Gastrocnemius medialis (tissue), 4 donors: ENCODE results near the gene EPB41L1. TPM values are rescaled to one million over a fixed set of nuclear protein-coding genes. Genes with fewer than 3 reads are reported as not detected.
"Not testable (repeated sequence)": the region's sequence is repeated elsewhere in the genome, so short reads cannot be mapped to it uniquely, and the experiment has no call there.

ENCODE experiments used
- ATAC-seq, 2 donors: fragments of 150-250 bp; one replicate each; pipeline ENCODE4 v1.9.1; 2016
- DNase-seq, 2 donors: peaks; one replicate each; pipeline ENCODE4 v3.0.0-alpha.2; 2019
- H3K27ac ChIP-seq, 4 donors: fragments of 200-600 bp; sonication (generic); 1 replicate in 1 of 4; 2 replicates in 3 of 4; pipeline ENCODE4 v1.5.1; 2016 to 2018; ENCODE audit warnings: mild to moderate bottlenecking in 2 of 4, moderate library complexity in 1 of 4
- H3K27me3 ChIP-seq, 3 donors: fragments of 200-600 bp; sonication (generic) in 2 of 3; 1 replicate in 1 of 3; 2 replicates in 2 of 3; pipeline versions ENCODE4 v1.5.1 to v1.6.0; 2016 to 2019; ENCODE audit warnings: mild to moderate bottlenecking in 1 of 3, moderate library complexity in 1 of 3
- H3K36me3 ChIP-seq, 2 donors: fragments of 200-600 bp; sonication (generic) in 1 of 2; one replicate each; pipeline ENCODE4 v1.5.1; 2017 to 2018
- H3K4me1 ChIP-seq, 2 donors: fragments of 200-600 bp; sonication (generic) in 1 of 2; one replicate each; pipeline ENCODE4 v1.5.1; 2016 to 2017; ENCODE audit warnings: mild to moderate bottlenecking in 2 of 2
- H3K4me3 ChIP-seq, 4 donors: fragments of 200-600 bp; sonication (generic) in 3 of 4; 1 replicate in 1 of 4; 2 replicates in 3 of 4; pipeline ENCODE4 v1.5.1; 2016 to 2019; ENCODE audit warnings: mild to moderate bottlenecking in 2 of 4
- H3K9me3 ChIP-seq, 3 donors: fragments of 200-600 bp; sonication (generic) in 2 of 3; 1 replicate in 1 of 3; 2 replicates in 2 of 3; pipeline ENCODE4 v1.5.1; 2016 to 2019
- POLR2A ChIP-seq, 2 donors: fragments of 450-650 bp; IDR thresholded peaks; one replicate each; pipeline ENCODE4 v1.6.1; 2017; ENCODE audit warnings: antibody characterized with exemption in 2 of 2, mild to moderate bottlenecking in 2 of 2, moderate library complexity in 2 of 2
- in situ Hi-C, 4 donors: fragments of 200-750 bp; cut with MboI; loops; one replicate each; pipeline versions ENCODE4 v1.15.0 to v1.8.0; 2017; ENCODE audit warnings: low sequenced_read_pairs in 4 of 4
- intact Hi-C: fragments of 100-400 bp; cut with DNase I; formaldehyde crosslinking; loops from one replicate; pipeline ENCODE4 v1.15.1; 2023; ENCODE audit warnings: low total_unique reads
- total RNA-seq, 4 donors: library from RNA; depleted of rRNA; stranded (reverse); fragments of >200 nt; gene quantifications; one replicate each; pipeline versions ENCODE4 v1.1.0 to v1.2.3, GENCODE V29; 2016
- TF ChIP-seq, protein P1 (sequence below), 5 experiments: fragments of 450-650 bp in 3 of 5; fragments of 200-600 bp in 2 of 5; sonication (generic) in 2 of 5; IDR thresholded peaks in 4 of 5; conservative IDR thresholded peaks in 1 of 5; 1 replicate in 4 of 5; 2 replicates in 1 of 5; pipeline ENCODE4 v1.5.1; 2016 to 2019; ENCODE audit warnings: antibody characterized with exemption in 5 of 5, mild to moderate bottlenecking in 3 of 5, moderate library complexity in 3 of 5

Gene EPB41L1
- total RNA-seq, 4 donors from 2014 or later: 2.3 to 11.4 (median 7.4) TPM

GRCh38 chr20:36133821-36134220 lies 20.7 kb upstream of the EPB41L1 start:
- in situ Hi-C loops (loop anchor here in 1 of 4 donors (5.0 kb wide), 1 partner anchor 137 kb away; no protein-coding TSS in a partner anchor), intact Hi-C loops (no loop called here)
- TF ChIP-seq, protein P1, sequence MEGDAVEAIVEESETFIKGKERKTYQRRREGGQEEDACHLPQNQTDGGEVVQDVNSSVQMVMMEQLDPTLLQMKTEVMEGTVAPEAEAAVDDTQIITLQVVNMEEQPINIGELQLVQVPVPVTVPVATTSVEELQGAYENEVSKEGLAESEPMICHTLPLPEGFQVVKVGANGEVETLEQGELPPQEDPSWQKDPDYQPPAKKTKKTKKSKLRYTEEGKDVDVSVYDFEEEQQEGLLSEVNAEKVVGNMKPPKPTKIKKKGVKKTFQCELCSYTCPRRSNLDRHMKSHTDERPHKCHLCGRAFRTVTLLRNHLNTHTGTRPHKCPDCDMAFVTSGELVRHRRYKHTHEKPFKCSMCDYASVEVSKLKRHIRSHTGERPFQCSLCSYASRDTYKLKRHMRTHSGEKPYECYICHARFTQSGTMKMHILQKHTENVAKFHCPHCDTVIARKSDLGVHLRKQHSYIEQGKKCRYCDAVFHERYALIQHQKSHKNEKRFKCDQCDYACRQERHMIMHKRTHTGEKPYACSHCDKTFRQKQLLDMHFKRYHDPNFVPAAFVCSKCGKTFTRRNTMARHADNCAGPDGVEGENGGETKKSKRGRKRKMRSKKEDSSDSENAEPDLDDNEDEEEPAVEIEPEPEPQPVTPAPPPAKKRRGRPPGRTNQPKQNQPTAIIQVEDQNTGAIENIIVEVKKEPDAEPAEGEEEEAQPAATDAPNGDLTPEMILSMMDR (IDR thresholded peaks at IDR 0.05 in 4 of 5, conservative IDR thresholded peaks at IDR 0.05 in 1 of 5): no peak
- TF ChIP-seq POLR2A (IDR thresholded peaks at IDR 0.05): no peak
- ATAC-seq (no peak), DNase-seq (no peak)
- no peaks in the 10 kb centered on the region for H3K4me1 ChIP-seq
- H3K4me3 ChIP-seq: no peak overlapping the region
- no peaks in the 10 kb centered on the region for H3K27me3 ChIP-seq
- no peak overlapping the region for H3K27ac ChIP-seq
- no peaks in the 10 kb centered on the region for H3K9me3 ChIP-seq
- no peaks in the 10 kb centered on the region for H3K36me3 ChIP-seq

DNA sequence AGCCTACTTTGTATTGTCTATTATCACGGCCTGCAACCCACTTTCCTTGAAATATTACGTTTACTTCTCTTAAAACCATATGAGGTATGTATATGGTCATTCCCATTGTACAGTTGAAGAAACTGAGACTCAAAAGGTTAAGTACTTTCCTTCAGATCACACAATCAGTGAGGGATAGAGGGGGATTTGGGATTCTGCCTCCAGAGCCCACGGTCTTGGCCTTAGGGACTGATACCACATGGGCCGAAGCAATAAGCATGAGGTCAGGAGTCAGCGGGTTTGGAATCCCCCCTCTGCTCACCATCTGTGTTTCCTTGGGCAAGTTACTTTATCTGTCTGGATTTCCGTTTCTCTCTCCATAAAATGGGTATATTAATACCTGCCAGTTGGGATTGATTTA lies 19.4 kb upstream of the EPB41L1 start:
- in situ Hi-C loops (loop anchor here in 2 of 4 donors (5.0 kb wide), 1 partner anchor 143 kb away; no protein-coding TSS in a partner anchor), intact Hi-C loops (no loop called here)

DNA sequence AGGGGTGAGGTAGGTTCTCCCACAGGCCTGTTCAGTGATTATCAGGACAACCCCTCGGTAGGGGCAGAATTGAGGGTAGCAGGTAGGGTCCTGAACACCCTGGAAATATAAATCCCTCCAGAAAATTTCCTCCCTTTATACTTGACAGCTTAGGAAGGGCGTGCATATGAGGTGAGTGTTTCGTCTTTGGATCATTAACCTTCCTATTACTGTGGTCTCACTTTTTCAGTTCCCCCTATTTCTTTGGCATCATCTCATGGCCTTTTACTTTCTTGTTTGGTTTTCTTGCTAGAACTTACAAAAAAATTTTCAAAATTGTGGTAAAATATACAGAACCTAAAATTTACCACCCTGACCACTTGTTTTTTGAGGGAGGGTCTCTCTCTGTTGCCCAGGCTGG lies 18.7 kb upstream of the EPB41L1 start:
- in situ Hi-C loops (loop anchor here in 2 of 4 donors (5.0 kb wide), 1 partner anchor 144 kb away; no protein-coding TSS in a partner anchor), intact Hi-C loops (no loop called here)
- ATAC-seq: no peak
- Histone ChIP-seq H3K4me1 (no peaks in the 10 kb centered on the region), H3K27me3 (no peaks in the 10 kb centered on the region), H3K4me3 (no peak overlapping the region), H3K9me3 (no peaks in the 10 kb centered on the region), H3K27ac (no peak overlapping the region), H3K36me3 (no peaks in the 10 kb centered on the region)
- DNase-seq: no peak
- no peak for TF ChIP-seq POLR2A (IDR thresholded peaks at IDR 0.05)
- TF ChIP-seq, protein P1 (IDR thresholded peaks at IDR 0.05 in 4 of 5, conservative IDR thresholded peaks at IDR 0.05 in 1 of 5): no peak

More for the DNA sequence above, 19.4 kb upstream of the EPB41L1 start:
- H3K4me3 ChIP-seq: no peak overlapping the region
- TF ChIP-seq POLR2A (IDR thresholded peaks at IDR 0.05): no peak
- TF ChIP-seq, protein P1 (IDR thresholded peaks at IDR 0.05 in 4 of 5, conservative IDR thresholded peaks at IDR 0.05 in 1 of 5): no peak
- H3K36me3 ChIP-seq: no peaks in the 10 kb centered on the region
- H3K9me3 ChIP-seq: no peaks in the 10 kb centered on the region
- H3K27me3 ChIP-seq: no peaks in the 10 kb centered on the region
- H3K4me1 ChIP-seq: no peaks in the 10 kb centered on the region
- no peak overlapping the region for H3K27ac ChIP-seq
- no peak for ATAC-seq
- no peak for DNase-seq

DNA sequence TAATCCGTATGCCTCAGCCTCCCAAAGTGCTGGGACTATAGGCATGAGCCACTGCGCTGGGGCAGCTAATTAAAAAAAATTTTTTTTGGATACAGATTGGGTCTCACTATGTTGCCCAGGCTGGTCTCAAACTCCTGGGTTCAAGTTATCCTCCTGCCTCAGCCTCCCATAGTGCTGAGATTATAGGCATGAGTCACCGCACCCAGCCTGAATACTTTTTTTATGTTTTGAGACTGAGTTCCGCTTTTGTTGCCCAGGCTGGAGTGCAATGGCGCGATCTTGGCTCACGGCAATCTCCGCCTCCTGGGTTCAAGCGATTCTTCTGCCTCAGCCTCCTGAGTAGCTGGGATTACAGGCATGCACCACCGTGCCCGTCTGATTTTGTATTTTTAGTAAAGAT lies 17.2 kb upstream of the EPB41L1 start:
- H3K27ac ChIP-seq, H3K4me3 ChIP-seq, H3K9me3 ChIP-seq, ATAC-seq, H3K27me3 ChIP-seq, H3K4me1 ChIP-seq, H3K36me3 ChIP-seq, DNase-seq, intact Hi-C loops: not testable (repeated sequence)
- in situ Hi-C loops: loop anchor here in 2 of 4 donors (5.0 kb wide), 1 partner anchor 145 kb away; no protein-coding TSS in a partner anchor

GRCh38 chr20:36141310-36141709 lies 13.2 kb upstream of the EPB41L1 start:
- DNase-seq (no peak), ATAC-seq (no peak)
- no peaks in the 10 kb centered on the region for H3K9me3 ChIP-seq
- in situ Hi-C loops (loop anchor here in 1 of 4 donors (5.0 kb wide), 1 partner anchor 144 kb away; no protein-coding TSS in a partner anchor), intact Hi-C loops (loop anchor here (5.0 to 10.0 kb wide), 2 partner anchors 79 to 677 kb away; no protein-coding TSS in a partner anchor)
- peaks cover 14 to 27% of the 10 kb centered on the region in 2 donors for H3K4me1 ChIP-seq
- no peaks in the 10 kb centered on the region for H3K27me3 ChIP-seq
- no peaks in the 10 kb centered on the region for H3K36me3 ChIP-seq
- no peak overlapping the region for H3K27ac ChIP-seq
- TF ChIP-seq, protein P1 (IDR thresholded peaks at IDR 0.05 in 4 of 5, conservative IDR thresholded peaks at IDR 0.05 in 1 of 5): no peak
- no peak for TF ChIP-seq POLR2A (IDR thresholded peaks at IDR 0.05)
- no peak overlapping the region for H3K4me3 ChIP-seq
